Activated B cell treated with CpG ODN at 0.5 μM for 24 hours (primary cell): ENCODE measurements around the gene MPEG1. TPM values are rescaled to one million over a fixed set of nuclear protein-coding genes. Genes with fewer than 3 reads are reported as not detected.

ENCODE experiments used
- ATAC-seq: fragments of 200-7000 bp; cut with Tn5 transposase; one replicate; pipeline ENCODE4 v1.10.0; 2021; ENCODE audit warnings: low read depth, mild to moderate bottlenecking, moderate library complexity
- CTCF ChIA-PET: fragments of 350-600 bp; sonication (Branson Sonifier 250); formaldehyde crosslinking; loops from one replicate; lab custom pipeline; 2021; ENCODE audit warnings: antibody characterized with exemption; lab: Charles Lee
- POLR2A ChIA-PET: fragments of 350-600 bp; sonication (Branson Sonifier 250); formaldehyde crosslinking; loops from one replicate; lab custom pipeline; 2021; ENCODE audit warnings: antibody characterized with exemption; lab: Charles Lee
- DNase-seq: peaks from one replicate; pipeline ENCODE4 v3.0.0; 2022
- H3K27ac Mint-ChIP-seq: one replicate; pipeline ENCODE4 v1.8.0; 2020; ENCODE audit warnings: mixed read lengths
- H3K27me3 Mint-ChIP-seq: one replicate; pipeline ENCODE4 v1.8.0; 2021; ENCODE audit warnings: mixed read lengths
- H3K36me3 Mint-ChIP-seq: one replicate; pipeline ENCODE4 v1.8.0; 2021; ENCODE audit warnings: low read depth, mixed read lengths
- H3K4me1 Mint-ChIP-seq: one replicate; pipeline ENCODE4 v1.8.0; 2021; ENCODE audit warnings: mixed read lengths
- H3K4me3 Mint-ChIP-seq: one replicate; pipeline ENCODE4 v1.8.0; 2020; ENCODE audit warnings: mild to moderate bottlenecking, mixed read lengths
- H3K9me3 Mint-ChIP-seq: one replicate; pipeline ENCODE4 v1.8.0; 2020; ENCODE audit warnings: mixed read lengths
- CTCF ChIP-seq: fragments of 200-600 bp; IDR thresholded peaks from one replicate; pipeline ENCODE4 v1.8.0; 2022; ENCODE audit warnings: antibody characterized with exemption, mild to moderate bottlenecking
- intact Hi-C: fragments of 100-400 bp; cut with micrococcal nuclease; formaldehyde crosslinking; loops from one replicate; pipeline ENCODE4 v1.15.1; 2024
- total RNA-seq: library from RNA; stranded (reverse); gene quantifications from 2 replicates; pipeline ENCODE4 v1.2.3, GENCODE V29; 2022

The MPEG1 gene
- total RNA-seq, 1 donor from 2014 or later = 154 TPM

- POLR2A ChIA-PET = interaction anchor here (0.9 to 1.0 kb wide), 2 partner anchors 14 to 25 kb away, joined by 3 to 4 read pairs; no protein-coding TSS in a partner anchor
- Mint-ChIP-seq H3K27me3 (no peaks in the 10 kb centered on the region), H3K9me3 (no peaks in the 10 kb centered on the region), H3K27ac (no peak overlapping the region), H3K36me3 (no peaks in the 10 kb centered on the region), H3K4me1 (peaks cover 53% of the 10 kb centered on the region), H3K4me3 (no peak overlapping the region)
- ATAC-seq = no peak
- TF ChIP-seq CTCF = no peak
- intact Hi-C loops = no loop called here
- DNase-seq = no peak
- CTCF ChIA-PET = interaction anchor here (1.1 to 1.2 kb wide), 2 partner anchors 9 to 88 kb away, joined by 3 to 4 read pairs; partner anchors contain the start of gene DTX4
These were observed 46.3 kb upstream of the MPEG1 start for GRCh38 chr11:59259047-59259446.

- H3K4me1 Mint-ChIP-seq = peaks cover 40% of the 10 kb centered on the region
- CTCF ChIA-PET = no interaction called here
- no peak overlapping the region for H3K4me3 Mint-ChIP-seq
- H3K27me3 Mint-ChIP-seq = no peaks in the 10 kb centered on the region
- H3K27ac Mint-ChIP-seq = no peak overlapping the region
- DNase-seq (no peak), ATAC-seq (no peak)
- POLR2A ChIA-PET = interaction anchor here (0.5 to 1.1 kb wide), 2 partner anchors 82 to 345 kb away, joined by 3 to 4 read pairs; no protein-coding TSS in a partner anchor
- H3K9me3 Mint-ChIP-seq = no peaks in the 10 kb centered on the region
- intact Hi-C loops = no loop called here
- TF ChIP-seq CTCF = no peak
- H3K36me3 Mint-ChIP-seq = no peaks in the 10 kb centered on the region
These were observed 42.6 kb upstream of the MPEG1 start for GRCh38 chr11:59255281-59255680.

GRCh38 chr11:59254286-59254685 is 41.6 kb upstream of the MPEG1 start:
- Mint-ChIP-seq H3K36me3 (no peaks in the 10 kb centered on the region), H3K9me3 (no peaks in the 10 kb centered on the region), H3K27me3 (no peaks in the 10 kb centered on the region), H3K27ac (no peak overlapping the region), H3K4me1 (peaks cover 30% of the 10 kb centered on the region), H3K4me3 (no peak overlapping the region)
- no peak for TF ChIP-seq CTCF
- ChIA-PET CTCF (interaction anchor here (1.5 kb wide), 1 partner anchor 10 kb away, joined by 4 read pairs; no protein-coding TSS in a partner anchor), POLR2A (no interaction called here)
- intact Hi-C loops = no loop called here
- ATAC-seq (no peak), DNase-seq (no peak)

- intact Hi-C loops = no loop called here
- no peak for TF ChIP-seq CTCF
- no peak overlapping the region for H3K4me3 Mint-ChIP-seq
These were observed 40.3 kb upstream of the MPEG1 start for GRCh38 chr11:59253001-59253400.

GRCh38 chr11:59249535-59249934 is 36.8 kb upstream of the MPEG1 start:
- no peaks in the 10 kb centered on the region for H3K27me3 Mint-ChIP-seq
- CTCF ChIA-PET = no interaction called here
- ATAC-seq = no peak

More at GRCh38 chr11:59253001-59253400, 40.3 kb upstream of the MPEG1 start:
- ATAC-seq (no peak), DNase-seq (no peak)
- H3K4me1 Mint-ChIP-seq = peaks cover 20% of the 10 kb centered on the region
- CTCF ChIA-PET = interaction anchor here (1.5 kb wide), 1 partner anchor 11 kb away, joined by 4 read pairs; no protein-coding TSS in a partner anchor
- no peaks in the 10 kb centered on the region for H3K27me3 Mint-ChIP-seq
- no peaks in the 10 kb centered on the region for H3K36me3 Mint-ChIP-seq
- no peaks in the 10 kb centered on the region for H3K9me3 Mint-ChIP-seq
- POLR2A ChIA-PET = no interaction called here
- H3K27ac Mint-ChIP-seq = no peak overlapping the region

More at GRCh38 chr11:59249535-59249934, 36.8 kb upstream of the MPEG1 start:
- Mint-ChIP-seq H3K9me3 (no peaks in the 10 kb centered on the region), H3K36me3 (no peaks in the 10 kb centered on the region), H3K4me3 (no peak overlapping the region), H3K4me1 (peaks cover 18% of the 10 kb centered on the region), H3K27ac (no peak overlapping the region)
- POLR2A ChIA-PET = no interaction called here
- DNase-seq = no peak
- intact Hi-C loops = no loop called here
- TF ChIP-seq CTCF = no peak
